Measurements from ENCODE around the gene BHLHE40.
A peak's percentile ranks its signal among the peaks of the same experiment; 100 is the strongest.

BHLHE40 gene

DNA sequence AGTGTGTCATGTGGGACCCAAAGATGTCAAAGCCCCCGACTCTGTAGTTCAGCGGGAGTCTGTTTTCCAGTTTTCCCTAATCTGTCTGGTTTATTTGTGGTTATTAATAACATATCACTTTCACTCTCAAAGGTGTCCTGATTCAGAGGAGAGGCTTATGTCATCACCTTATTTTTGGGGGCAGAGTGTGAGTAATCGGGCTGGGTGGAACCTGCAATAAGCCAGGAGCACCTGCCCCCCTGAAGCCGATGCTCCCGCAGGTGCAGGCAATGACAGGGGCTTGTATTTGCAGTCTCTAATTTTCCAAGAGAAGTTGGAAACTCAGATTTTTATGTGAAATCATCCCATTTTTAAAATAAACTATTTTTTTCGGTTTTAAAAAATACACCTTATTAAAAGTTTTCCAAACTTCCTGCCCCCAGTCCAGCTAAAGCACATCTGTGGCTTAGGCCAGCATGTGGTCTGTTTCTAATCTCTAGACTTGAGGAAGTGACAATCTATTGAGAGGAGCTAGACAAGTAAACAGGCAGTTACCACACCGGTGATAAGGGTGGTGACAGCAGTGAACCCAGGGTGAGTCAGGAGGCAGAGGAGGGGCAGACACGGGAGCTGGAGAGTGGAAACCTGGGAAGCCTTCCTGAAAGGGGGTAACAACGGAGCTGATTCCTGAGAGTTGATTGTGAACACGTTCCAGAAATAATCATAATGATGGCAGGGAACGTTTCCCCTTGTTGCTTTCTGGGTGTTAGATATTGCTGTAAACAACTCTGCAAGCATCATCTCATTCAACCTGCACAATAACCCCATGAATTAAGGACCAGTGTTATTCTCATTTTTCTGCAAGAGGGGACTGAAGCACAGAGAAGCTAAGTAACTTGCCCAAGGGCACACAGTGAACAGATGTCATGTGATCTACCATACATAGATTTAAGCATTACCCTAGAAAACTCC, 37.2 kb downstream of the BHLHE40 start:
- TF ChIP-seq CTCF (IDR thresholded peaks at IDR 0.05; ENCODE audit: borderline replicate concordance, control extremely low read depth, extremely low read depth, insufficient read depth, missing control alignments): no peak
- peak; percentile 62 for DNase-seq (ENCODE audit: low spot score)
- in situ Hi-C loops (cut with MboI; ENCODE audit: low sequenced_read_pairs, unreplicated experiment): no loop called here

GRCh38 chr3:5017925-5018531, 38.8 kb downstream of the BHLHE40 start:
- in situ Hi-C loops (cut with MboI; ENCODE audit: low sequenced_read_pairs, unreplicated experiment): no loop called here
- no peak for DNase-seq (ENCODE audit: low spot score)
- no peak for TF ChIP-seq CTCF (IDR thresholded peaks at IDR 0.05; ENCODE audit: borderline replicate concordance, control extremely low read depth, extremely low read depth, insufficient read depth, missing control alignments)

DNA sequence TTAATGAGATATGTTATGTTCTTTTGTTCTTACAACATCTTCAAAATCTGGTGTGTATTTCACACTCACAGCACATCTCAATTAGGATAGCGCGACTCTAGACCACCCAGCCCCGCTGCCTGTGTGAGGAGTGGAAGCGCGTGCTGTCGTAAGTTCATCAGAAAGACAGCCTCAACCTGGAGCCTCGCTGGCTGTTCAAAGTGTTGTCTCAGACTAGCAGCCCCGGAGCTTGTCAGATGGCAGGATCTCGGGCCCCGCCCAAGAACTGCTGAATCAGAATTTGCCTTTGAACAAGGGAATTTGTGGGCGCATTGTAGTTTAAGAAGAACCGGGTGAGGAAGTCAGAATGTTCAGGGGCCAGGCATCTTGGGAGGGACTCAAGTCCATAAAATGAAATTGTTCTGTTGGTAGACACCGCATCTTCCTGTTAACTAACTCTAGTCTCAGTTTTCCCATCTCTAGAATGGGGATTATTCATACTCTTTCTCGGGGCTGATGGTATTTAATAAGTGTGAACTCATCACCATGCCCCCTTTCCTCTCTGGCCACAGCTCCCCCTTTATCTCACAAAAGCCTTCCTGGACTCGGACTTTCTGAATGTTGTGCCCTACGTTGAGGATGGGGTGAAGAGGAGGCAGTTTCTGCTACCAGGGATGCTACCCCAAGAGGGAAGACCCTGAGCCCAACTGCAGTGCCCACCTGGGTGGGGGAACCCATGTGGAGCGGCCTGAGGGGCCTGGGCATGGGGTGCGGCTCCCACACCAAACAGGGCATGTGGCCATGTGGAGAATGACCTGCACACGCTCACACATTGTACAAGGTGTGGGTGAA, 40.4 kb downstream of the BHLHE40 start:
- no peak for DNase-seq (ENCODE audit: low spot score)
- no peak for TF ChIP-seq CTCF (IDR thresholded peaks at IDR 0.05; ENCODE audit: borderline replicate concordance, control extremely low read depth, extremely low read depth, insufficient read depth, missing control alignments)
- in situ Hi-C loops (cut with MboI; ENCODE audit: low sequenced_read_pairs, unreplicated experiment): no loop called here

GRCh38 chr3:5020242-5020722, 41.0 kb downstream of the BHLHE40 start:
- TF ChIP-seq CTCF (IDR thresholded peaks at IDR 0.05; ENCODE audit: borderline replicate concordance, control extremely low read depth, extremely low read depth, insufficient read depth, missing control alignments): no peak
- in situ Hi-C loops (cut with MboI; ENCODE audit: low sequenced_read_pairs, unreplicated experiment): no loop called here
- no peak for DNase-seq (ENCODE audit: low spot score)

- in situ Hi-C loops (cut with MboI; ENCODE audit: low sequenced_read_pairs, unreplicated experiment): no loop called here
- no peak for DNase-seq (ENCODE audit: low spot score)
- TF ChIP-seq CTCF (IDR thresholded peaks at IDR 0.05; ENCODE audit: borderline replicate concordance, control extremely low read depth, extremely low read depth, insufficient read depth, missing control alignments): no peak
Observed at GRCh38 chr3:5021116-5022092, 42.2 kb downstream of the BHLHE40 start.
